ENCODE measurements around the gene RAI1. TPM values are rescaled to one million over a fixed set of nuclear protein-coding genes. Genes with fewer than 3 reads are reported as not detected.

The RAI1 gene
- total and polyA plus RNA-seq, 2 experiments from 2014 or later, result 0.87 to 0.89 TPM

DNA sequence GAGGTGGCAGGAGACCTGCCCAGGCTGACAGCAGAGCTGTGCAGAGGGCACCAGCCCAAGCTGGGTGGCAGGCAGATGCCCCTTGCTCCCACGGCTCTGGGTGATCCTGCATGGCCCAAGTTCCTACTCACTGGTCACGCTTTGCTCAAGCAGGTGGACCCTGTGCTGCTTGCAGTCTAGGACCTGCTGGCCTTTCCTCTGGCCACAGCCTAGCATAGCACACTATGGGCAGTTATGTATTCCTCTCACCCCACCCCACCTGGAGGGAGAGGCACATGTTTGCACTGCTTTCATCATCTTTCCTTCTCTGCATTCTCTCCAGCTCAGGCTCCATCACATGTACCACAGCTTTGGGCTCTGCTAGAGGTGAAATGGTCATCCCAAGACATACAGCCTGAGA is 175.1 kb downstream of the RAI1 start (continued):
- TF ChIP-seq, protein P1, sequence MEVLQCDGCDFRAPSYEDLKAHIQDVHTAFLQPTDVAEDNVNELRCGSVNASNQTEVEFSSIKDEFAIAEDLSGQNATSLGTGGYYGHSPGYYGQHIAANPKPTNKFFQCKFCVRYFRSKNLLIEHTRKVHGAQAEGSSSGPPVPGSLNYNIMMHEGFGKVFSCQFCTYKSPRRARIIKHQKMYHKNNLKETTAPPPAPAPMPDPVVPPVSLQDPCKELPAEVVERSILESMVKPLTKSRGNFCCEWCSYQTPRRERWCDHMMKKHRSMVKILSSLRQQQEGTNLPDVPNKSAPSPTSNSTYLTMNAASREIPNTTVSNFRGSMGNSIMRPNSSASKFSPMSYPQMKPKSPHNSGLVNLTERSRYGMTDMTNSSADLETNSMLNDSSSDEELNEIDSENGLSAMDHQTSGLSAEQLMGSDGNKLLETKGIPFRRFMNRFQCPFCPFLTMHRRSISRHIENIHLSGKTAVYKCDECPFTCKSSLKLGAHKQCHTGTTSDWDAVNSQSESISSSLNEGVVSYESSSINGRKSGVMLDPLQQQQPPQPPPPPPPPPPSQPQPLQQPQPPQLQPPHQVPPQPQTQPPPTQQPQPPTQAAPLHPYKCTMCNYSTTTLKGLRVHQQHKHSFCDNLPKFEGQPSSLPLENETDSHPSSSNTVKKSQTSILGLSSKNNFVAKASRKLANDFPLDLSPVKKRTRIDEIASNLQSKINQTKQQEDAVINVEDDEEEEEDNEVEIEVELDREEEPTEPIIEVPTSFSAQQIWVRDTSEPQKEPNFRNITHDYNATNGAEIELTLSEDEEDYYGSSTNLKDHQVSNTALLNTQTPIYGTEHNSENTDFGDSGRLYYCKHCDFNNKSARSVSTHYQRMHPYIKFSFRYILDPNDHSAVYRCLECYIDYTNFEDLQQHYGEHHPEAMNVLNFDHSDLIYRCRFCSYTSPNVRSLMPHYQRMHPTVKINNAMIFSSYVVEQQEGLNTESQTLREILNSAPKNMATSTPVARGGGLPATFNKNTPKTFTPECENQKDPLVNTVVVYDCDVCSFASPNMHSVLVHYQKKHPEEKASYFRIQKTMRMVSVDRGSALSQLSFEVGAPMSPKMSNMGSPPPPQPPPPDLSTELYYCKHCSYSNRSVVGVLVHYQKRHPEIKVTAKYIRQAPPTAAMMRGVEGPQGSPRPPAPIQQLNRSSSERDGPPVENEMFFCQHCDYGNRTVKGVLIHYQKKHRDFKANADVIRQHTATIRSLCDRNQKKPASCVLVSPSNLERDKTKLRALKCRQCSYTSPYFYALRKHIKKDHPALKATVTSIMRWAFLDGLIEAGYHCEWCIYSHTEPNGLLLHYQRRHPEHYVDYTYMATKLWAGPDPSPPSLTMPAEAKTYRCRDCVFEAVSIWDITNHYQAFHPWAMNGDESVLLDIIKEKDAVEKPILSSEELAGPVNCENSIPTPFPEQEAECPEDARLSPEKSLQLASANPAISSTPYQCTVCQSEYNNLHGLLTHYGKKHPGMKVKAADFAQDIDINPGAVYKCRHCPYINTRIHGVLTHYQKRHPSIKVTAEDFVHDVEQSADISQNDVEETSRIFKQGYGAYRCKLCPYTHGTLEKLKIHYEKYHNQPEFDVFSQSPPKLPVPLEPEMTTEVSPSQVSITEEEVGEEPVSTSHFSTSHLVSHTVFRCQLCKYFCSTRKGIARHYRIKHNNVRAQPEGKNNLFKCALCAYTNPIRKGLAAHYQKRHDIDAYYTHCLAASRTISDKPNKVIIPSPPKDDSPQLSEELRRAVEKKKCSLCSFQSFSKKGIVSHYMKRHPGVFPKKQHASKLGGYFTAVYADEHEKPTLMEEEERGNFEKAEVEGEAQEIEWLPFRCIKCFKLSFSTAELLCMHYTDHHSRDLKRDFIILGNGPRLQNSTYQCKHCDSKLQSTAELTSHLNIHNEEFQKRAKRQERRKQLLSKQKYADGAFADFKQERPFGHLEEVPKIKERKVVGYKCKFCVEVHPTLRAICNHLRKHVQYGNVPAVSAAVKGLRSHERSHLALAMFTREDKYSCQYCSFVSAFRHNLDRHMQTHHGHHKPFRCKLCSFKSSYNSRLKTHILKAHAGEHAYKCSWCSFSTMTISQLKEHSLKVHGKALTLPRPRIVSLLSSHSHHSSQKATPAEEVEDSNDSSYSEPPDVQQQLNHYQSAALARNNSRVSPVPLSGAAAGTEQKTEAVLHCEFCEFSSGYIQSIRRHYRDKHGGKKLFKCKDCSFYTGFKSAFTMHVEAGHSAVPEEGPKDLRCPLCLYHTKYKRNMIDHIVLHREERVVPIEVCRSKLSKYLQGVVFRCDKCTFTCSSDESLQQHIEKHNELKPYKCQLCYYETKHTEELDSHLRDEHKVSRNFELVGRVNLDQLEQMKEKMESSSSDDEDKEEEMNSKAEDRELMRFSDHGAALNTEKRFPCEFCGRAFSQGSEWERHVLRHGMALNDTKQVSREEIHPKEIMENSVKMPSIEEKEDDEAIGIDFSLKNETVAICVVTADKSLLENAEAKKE (CRISPR knock-in tag; IDR thresholded peaks at IDR 0.05), result no peak
- no peak for TF ChIP-seq NANOG (IDR thresholded peaks at IDR 0.05; ENCODE audit: borderline replicate concordance)
- no peak for TF ChIP-seq STAT1 (IDR thresholded peaks at IDR 0.05; ENCODE audit: unreplicated experiment)
- TF ChIP-seq JUNB (IDR thresholded peaks at IDR 0.05; ENCODE audit: unreplicated experiment), result no peak
- no peak for TF ChIP-seq ZNF331 (CRISPR knock-in tag; IDR thresholded peaks at IDR 0.05; ENCODE audit: low read depth)
- TF ChIP-seq EZH2 (IDR thresholded peaks at IDR 0.05; ENCODE audit: low read depth, unreplicated experiment), result no peak

DNA sequence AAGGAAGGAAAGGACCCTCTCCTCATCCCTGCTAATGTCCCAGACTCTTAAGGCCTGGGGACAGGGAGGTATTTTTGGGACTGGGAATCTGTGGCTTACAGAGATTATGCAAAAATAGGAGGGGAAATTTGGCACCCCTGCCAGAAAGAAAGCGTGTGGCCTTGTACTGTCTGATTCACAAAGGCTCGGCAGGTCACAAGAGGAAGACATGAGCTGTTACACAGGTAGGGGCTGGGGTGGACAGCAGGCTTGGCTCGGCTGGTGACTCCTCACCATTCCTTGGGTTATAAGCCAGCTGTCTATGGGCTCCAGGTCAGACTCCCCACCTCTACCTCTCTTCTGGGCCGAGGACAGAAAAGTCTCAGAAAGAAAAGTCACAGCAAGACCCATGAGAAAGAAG is 176.2 kb downstream of the RAI1 start:
- no peak overlapping the region for H3K4me2 ChIP-seq
- H4K20me1 ChIP-seq (replicated peaks; ENCODE audit: insufficient read depth), result no peaks in the 10 kb centered on the region
- peaks cover 4% of the 10 kb centered on the region; the same call in 1 of the 2 replicates for H3K4me1 ChIP-seq (ENCODE audit: insufficient read depth)
- no peak overlapping the region for H3K4me3 ChIP-seq
- H3K9me2 ChIP-seq (ENCODE audit: insufficient read depth), result no peaks in the 10 kb centered on the region
- peaks cover 8% of the 10 kb centered on the region for H3K27me3 Mint-ChIP-seq (ENCODE audit: insufficient read depth, low read depth, poor library complexity)
- ATAC-seq (no peak), DNase-seq (ENCODE audit: low spot score) (no peak)
- no peaks in the 10 kb centered on the region for H3K9me3 Mint-ChIP-seq
- H3F3A ChIP-seq (replicated peaks; ENCODE audit: low read depth), result no peaks in the 10 kb centered on the region
- H3K36me3 ChIP-seq (ENCODE audit: insufficient read depth), result no peaks in the 10 kb centered on the region
- H3K79me2 ChIP-seq (replicated peaks; ENCODE audit: insufficient read depth), result no peaks in the 10 kb centered on the region
- no peak overlapping the region for H2AFZ ChIP-seq
- H3K27me3 ChIP-seq (ENCODE audit: insufficient read depth), result no peaks in the 10 kb centered on the region
- no peak overlapping the region for H3K4me3 Mint-ChIP-seq
- H3K27ac ChIP-seq (ENCODE audit: low read depth), result no peak overlapping the region
- peaks cover 12% of the 10 kb centered on the region for H3K4me1 Mint-ChIP-seq
- no peaks in the 10 kb centered on the region for H3K36me3 Mint-ChIP-seq (ENCODE audit: low read depth)
- H3K27ac Mint-ChIP-seq, result no peak overlapping the region
- TF ChIP-seq EZH2 (IDR thresholded peaks at IDR 0.05; ENCODE audit: low read depth, unreplicated experiment) (no peak), ZNF331 (CRISPR knock-in tag; IDR thresholded peaks at IDR 0.05; ENCODE audit: low read depth) (no peak)

Data from GM23338 (cell line).